GM08714 (cell line): ENCODE data around the gene AGAP1.

Experiments used
- H3K4me3 ChIP-seq: fragments of 200-500 bp; sonication (Bioruptor generic); 2 replicates; pipeline ENCODE4 v1.5.1; 2014; ENCODE audit warnings: mild to moderate bottlenecking, low read length, inconsistent platforms
- ZNF274 ChIP-seq: IDR thresholded peaks from 2 replicates; pipeline ENCODE4 v1.6.1; 2012; ENCODE audit warnings: mild to moderate bottlenecking, low read depth, low read length

The AGAP1 gene

GRCh38 chr2:235619544-235619943 lies 125.7 kb downstream of the AGAP1 start:
- H3K4me3 ChIP-seq = no peak overlapping the region
- TF ChIP-seq ZNF274 = no peak

DNA sequence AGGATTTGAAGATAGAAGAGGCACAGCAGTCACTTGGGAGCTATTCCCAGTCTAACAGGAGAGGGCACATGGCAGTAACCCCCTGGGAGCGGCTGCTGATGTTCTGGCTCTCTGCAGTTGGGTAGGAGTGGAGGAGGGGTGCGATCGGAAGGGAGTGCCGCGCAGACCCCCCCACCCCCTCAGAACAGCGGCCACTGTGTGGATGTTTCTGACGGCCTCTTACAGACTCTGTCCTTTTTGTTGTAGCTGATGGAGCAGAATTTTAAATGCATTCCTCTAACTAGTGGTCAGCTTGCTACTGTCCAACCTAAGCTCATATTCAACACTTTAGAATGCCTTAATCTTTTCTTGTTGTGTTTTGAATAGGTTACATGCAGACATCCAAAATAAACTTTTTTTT lies 127.9 kb downstream of the AGAP1 start:
- no peak for TF ChIP-seq ZNF274
- no peak overlapping the region for H3K4me3 ChIP-seq

- no peak for TF ChIP-seq ZNF274
- no peak overlapping the region for H3K4me3 ChIP-seq
These were observed 129.3 kb downstream of the AGAP1 start for GRCh38 chr2:235623111-235623510.

- H3K4me3 ChIP-seq = no peak overlapping the region
- TF ChIP-seq ZNF274 = no peak
These were observed 129.9 kb downstream of the AGAP1 start for GRCh38 chr2:235623752-235624151.

- H3K4me3 ChIP-seq = no peak overlapping the region
- TF ChIP-seq ZNF274 = no peak
These were observed 132.8 kb downstream of the AGAP1 start for GRCh38 chr2:235626658-235627057.

- H3K4me3 ChIP-seq = no peak overlapping the region
- TF ChIP-seq ZNF274 = no peak
These were observed 133.8 kb downstream of the AGAP1 start for GRCh38 chr2:235627682-235628081.

- H3K4me3 ChIP-seq = no peak overlapping the region
- no peak for TF ChIP-seq ZNF274
These were observed 137.0 kb downstream of the AGAP1 start for GRCh38 chr2:235630718-235631296.

- TF ChIP-seq ZNF274 = no peak
- H3K4me3 ChIP-seq = no peak overlapping the region
These were observed 140.8 kb downstream of the AGAP1 start for GRCh38 chr2:235634435-235635158.

DNA sequence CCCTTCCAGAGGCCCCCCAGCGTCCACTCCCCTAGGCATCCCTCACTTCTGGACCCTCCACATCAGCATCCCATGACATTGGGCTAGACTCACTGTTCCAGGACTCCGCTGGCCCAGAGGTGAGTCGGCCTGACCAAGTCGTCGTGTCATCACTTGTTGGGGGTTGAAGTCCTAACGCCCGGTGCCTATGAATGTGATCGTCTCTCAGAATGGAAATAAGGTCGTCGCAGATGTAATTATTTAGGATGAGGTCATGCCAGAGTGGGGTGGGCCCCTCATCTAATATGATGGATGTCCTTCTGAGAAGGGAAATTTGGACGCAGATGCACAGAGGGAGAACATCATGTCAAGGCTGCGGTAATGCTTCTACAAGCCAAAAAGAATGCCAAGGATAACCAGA lies 142.7 kb downstream of the AGAP1 start:
- no peak overlapping the region for H3K4me3 ChIP-seq
- no peak for TF ChIP-seq ZNF274

- TF ChIP-seq ZNF274 = no peak
- H3K4me3 ChIP-seq = no peak overlapping the region
These were observed 144.1 kb downstream of the AGAP1 start for GRCh38 chr2:235637896-235638295.

- no peak for TF ChIP-seq ZNF274
- H3K4me3 ChIP-seq = no peak overlapping the region
These were observed 144.9 kb downstream of the AGAP1 start for GRCh38 chr2:235638541-235639427.

DNA sequence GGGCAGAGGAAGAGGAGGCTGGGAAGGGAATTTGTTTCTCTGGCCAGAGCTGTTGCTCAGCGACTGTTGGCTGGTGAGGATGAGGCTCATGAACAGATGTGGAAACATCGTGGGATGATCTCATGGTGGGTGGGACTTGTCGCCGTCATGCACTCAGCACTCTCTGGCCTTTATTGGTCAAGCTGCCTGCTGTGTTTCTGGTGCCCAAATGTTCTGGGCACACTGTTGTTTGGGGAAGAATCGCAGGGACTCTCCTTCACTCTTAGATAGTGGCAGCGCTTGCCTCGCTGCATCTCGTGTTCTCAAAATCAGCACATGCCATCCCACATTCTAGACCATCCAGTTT lies 145.6 kb downstream of the AGAP1 start:
- no peak overlapping the region for H3K4me3 ChIP-seq
- no peak for TF ChIP-seq ZNF274

GRCh38 chr2:235639885-235640284 lies 146.0 kb downstream of the AGAP1 start:
- H3K4me3 ChIP-seq = no peak overlapping the region
- TF ChIP-seq ZNF274 = no peak

- TF ChIP-seq ZNF274 = no peak
- no peak overlapping the region for H3K4me3 ChIP-seq
These were observed 146.5 kb downstream of the AGAP1 start for GRCh38 chr2:235640377-235640776.
